ENCODE results near the gene UBE4B.
"Not testable (repeated sequence)": the region's sequence is repeated elsewhere in the genome, so short reads cannot be mapped to it uniquely, and the experiment has no call there.

The UBE4B gene

GRCh38 chr1:10032590-10033358 is at the start of gene UBE4B:
Gene UBE4B (plus strand): TSS chr1:10032958. CDS start chr1:10033671, 713 bp downstream.
- H3K27ac Mint-ChIP-seq: peak within 1 kb of the TSS; percentile 98 to 99
- H3K9me3 Mint-ChIP-seq: no peaks in the 10 kb centered on the region
- DNase-seq (peak; percentile 99 to 100), ATAC-seq (peak; percentile 98)
- H3K4me3 Mint-ChIP-seq: peak within 1 kb of the TSS; percentile 85 to 98
- H3K4me1 Mint-ChIP-seq: peaks cover 29% of the 10 kb centered on the region
- H3K27me3 Mint-ChIP-seq: no peaks in the 10 kb centered on the region

GRCh38 chr1:9984253-9984652 is 48.5 kb upstream of the UBE4B start:
- Mint-ChIP-seq H3K27ac (no peak overlapping the region), H3K4me1 (no peaks in the 10 kb centered on the region), H3K4me3 (no peak overlapping the region), H3K9me3 (no peaks in the 10 kb centered on the region), H3K27me3 (no peaks in the 10 kb centered on the region)
- DNase-seq (no peak), ATAC-seq (no peak)

DNA sequence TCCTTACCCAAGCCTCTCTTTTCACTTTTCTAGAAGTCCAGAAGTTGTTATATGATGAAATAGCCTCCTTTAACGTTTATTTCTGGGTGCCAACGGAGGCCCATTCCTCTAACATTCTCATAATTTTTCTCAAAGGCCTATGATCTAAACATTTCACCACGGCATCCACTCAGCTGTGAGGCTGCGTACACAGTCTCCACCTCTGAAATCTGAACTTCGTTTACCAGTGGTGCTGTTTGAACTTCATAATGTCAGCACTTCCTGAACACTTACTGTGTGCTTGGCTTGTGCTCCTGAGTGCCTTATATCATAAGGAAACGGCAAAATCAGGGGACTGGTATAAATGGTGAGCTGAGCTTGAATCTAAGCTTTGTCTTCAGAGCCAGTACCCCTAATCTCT is 47.8 kb upstream of the UBE4B start:
- ATAC-seq: no peak
- H3K4me3 Mint-ChIP-seq: no peak overlapping the region
- no peak for DNase-seq
- H3K27ac Mint-ChIP-seq: no peak overlapping the region
- no peaks in the 10 kb centered on the region for H3K27me3 Mint-ChIP-seq
- no peaks in the 10 kb centered on the region for H3K9me3 Mint-ChIP-seq
- no peaks in the 10 kb centered on the region for H3K4me1 Mint-ChIP-seq

- ATAC-seq: no peak
- no peak overlapping the region for H3K4me3 Mint-ChIP-seq
- H3K27me3 Mint-ChIP-seq: peaks cover 13% of the 10 kb centered on the region
- no peak overlapping the region for H3K27ac Mint-ChIP-seq
- H3K9me3 Mint-ChIP-seq: no peaks in the 10 kb centered on the region
- H3K4me1 Mint-ChIP-seq: no peaks in the 10 kb centered on the region
- DNase-seq: no peak
These were observed 43.0 kb upstream of the UBE4B start for GRCh38 chr1:9989773-9990172.

GRCh38 chr1:9990944-9991343 is 41.8 kb upstream of the UBE4B start:
- H3K4me3 Mint-ChIP-seq: no peak overlapping the region
- no peaks in the 10 kb centered on the region for H3K9me3 Mint-ChIP-seq
- no peak for DNase-seq
- no peak overlapping the region for H3K27ac Mint-ChIP-seq
- H3K27me3 Mint-ChIP-seq: peaks cover 18% of the 10 kb centered on the region
- H3K4me1 Mint-ChIP-seq: no peaks in the 10 kb centered on the region
- ATAC-seq: no peak

GRCh38 chr1:9992910-9993309 is 39.8 kb upstream of the UBE4B start:
- ATAC-seq: no peak
- Mint-ChIP-seq H3K4me3 (no peak overlapping the region), H3K9me3 (no peaks in the 10 kb centered on the region), H3K4me1 (peaks cover 13% of the 10 kb centered on the region), H3K27me3 (peaks cover 36% of the 10 kb centered on the region), H3K27ac (no peak overlapping the region)
- DNase-seq: no peak

DNA sequence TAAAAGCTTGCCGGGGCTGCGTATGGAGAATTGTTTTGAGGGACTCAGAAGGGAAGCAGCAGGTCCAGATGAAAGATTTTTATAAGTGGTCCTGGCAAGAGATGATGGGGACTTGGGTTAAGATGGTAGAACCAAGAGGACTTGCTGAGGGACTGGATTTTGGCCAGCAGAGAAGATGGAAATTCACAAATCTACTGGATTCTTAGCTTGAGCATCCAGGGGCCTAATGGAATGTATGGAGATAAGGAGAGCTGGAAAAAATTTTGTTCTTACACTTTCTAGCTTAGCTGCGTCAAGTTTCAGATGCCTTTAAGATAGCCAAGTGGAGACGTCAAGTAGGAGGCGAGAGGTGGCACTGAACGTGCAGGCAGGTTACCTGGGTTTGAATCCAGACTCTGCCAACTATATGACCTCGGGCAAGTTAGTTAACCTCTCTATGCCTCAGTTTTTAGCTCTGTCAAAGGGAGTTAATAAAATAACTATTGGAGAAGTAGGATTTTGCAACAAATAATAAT is 39.1 kb upstream of the UBE4B start:
- Mint-ChIP-seq H3K27ac (no peak overlapping the region), H3K4me3 (no peak overlapping the region), H3K9me3 (no peaks in the 10 kb centered on the region), H3K4me1 (peaks cover 18% of the 10 kb centered on the region), H3K27me3 (peaks cover 43% of the 10 kb centered on the region)
- ATAC-seq: no peak
- DNase-seq: no peak

DNA sequence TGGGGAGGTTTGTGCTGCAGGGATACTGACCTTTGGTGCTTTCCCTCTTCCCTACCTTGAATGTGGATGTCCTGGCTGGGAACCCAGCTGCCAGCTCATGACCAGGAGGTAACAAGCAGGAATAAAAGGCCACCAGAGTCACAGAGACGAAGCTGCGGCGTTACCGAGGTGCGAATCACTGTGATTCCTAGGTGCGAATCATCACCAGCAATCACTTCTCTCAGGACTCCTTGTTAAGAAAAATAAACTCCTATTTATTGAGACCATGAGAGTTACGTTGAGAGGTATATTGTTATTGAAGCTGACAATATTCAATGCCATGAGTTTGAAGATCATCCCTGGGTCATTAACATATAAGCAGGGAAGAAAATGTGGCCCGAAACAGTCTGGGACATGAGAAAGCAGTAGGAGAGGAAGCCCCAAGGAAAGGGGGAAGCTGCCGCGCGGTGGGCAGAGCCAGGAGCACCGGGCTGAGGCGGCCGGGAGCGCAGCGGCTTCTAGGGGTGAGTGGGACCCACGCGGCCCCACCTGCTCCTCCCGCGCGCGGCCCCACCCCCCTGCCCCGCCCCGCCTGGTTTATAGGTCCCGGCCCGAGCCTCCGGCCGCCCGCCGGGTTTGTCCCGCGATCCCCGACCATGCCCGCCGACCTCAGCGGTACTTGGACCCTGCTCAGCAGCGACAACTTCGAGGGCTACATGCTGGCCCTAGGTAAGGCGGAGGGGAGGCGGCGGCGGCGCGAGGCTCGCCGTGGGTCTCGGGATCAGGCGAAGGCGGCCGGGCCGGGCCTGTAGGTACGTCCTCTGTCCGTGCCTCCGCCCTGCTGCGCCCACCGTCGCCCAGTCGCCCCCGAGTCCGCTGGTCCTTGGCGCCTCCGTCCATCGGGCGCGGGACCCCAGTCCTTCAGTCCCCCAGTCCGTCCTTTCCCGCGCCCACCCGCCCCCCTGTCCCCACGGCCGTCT is 35.9 kb upstream of the UBE4B start, which contains the start of gene RBP7:
RBP7 (plus strand) TSS at position 605 of the 959 bp plus-strand sequence; CDS start at position 636, 31 bp downstream.
- Mint-ChIP-seq H3K4me1 (peaks cover 18% of the 10 kb centered on the region), H3K27me3 (peaks cover 59% of the 10 kb centered on the region), H3K4me3 (peak within 1 kb of the TSS; percentile 81 to 82), H3K9me3 (no peaks in the 10 kb centered on the region), H3K27ac (peak within 1 kb of the TSS in 1 of 2 donors; percentile 72)
- peak; percentile 28 for ATAC-seq
- DNase-seq: peak in 1 of 2 donors; percentile 6

- H3K4me1 Mint-ChIP-seq: peaks cover 18% of the 10 kb centered on the region
- ATAC-seq (no peak), DNase-seq (no peak)
- no peak overlapping the region for H3K27ac Mint-ChIP-seq
- H3K27me3 Mint-ChIP-seq: peaks cover 48% of the 10 kb centered on the region
- H3K4me3 Mint-ChIP-seq: no peak overlapping the region
- H3K9me3 Mint-ChIP-seq: no peaks in the 10 kb centered on the region
These were observed 31.6 kb upstream of the UBE4B start for GRCh38 chr1:10001016-10001665.

DNA sequence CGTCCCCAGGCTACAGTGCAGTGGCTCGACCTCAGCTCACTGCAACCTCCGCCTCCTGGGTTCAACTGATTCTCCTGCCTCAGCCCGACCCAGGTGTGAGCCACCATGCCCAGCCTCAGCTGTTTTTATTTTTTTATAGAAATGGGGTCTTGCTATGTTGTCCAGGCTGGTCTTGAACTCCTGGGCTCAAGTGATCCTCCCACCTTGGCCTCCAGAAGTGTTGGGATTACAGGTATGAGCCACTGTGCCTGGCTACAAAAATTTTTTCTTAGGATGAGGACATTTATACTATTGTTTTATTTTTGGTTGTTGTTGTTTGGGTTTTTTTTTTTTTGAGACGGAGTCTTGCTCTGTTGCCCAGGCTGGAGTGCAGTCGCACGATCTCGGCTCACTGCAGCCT is 27.5 kb upstream of the UBE4B start:
- H3K4me3 Mint-ChIP-seq, ATAC-seq, DNase-seq, H3K4me1 Mint-ChIP-seq, H3K27ac Mint-ChIP-seq, H3K9me3 Mint-ChIP-seq: not testable (repeated sequence)
- peaks cover 17% of the 10 kb centered on the region for H3K27me3 Mint-ChIP-seq

GRCh38 chr1:10007169-10007568 is 25.6 kb upstream of the UBE4B start:
- Mint-ChIP-seq H3K4me1 (no peaks in the 10 kb centered on the region), H3K27ac (no peak overlapping the region), H3K4me3 (no peak overlapping the region), H3K9me3 (no peaks in the 10 kb centered on the region), H3K27me3 (peaks cover 8% of the 10 kb centered on the region)
- ATAC-seq: no peak
- DNase-seq: no peak

DNA sequence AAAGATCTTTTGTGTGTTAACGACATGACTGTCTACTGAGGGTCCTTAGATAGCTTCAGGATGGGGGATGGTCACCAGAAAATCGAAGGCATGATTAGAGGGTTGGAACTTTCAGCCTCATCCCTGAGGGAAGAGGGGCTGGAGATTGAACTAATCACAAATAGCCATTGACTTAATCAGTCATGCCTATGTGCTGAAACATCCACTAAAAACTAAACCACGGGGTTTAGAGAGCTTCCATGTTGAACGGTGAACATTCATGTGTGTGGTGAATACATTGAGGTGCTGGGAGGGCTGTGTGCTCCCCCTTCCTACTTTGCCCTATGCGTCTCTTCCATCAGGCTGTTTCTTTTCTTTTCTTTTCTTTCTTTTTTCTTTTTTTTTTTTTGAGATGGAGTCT is 18.7 kb upstream of the UBE4B start:
- DNase-seq (no peak), ATAC-seq (no peak)
- H3K27me3 Mint-ChIP-seq: no peaks in the 10 kb centered on the region
- H3K4me1 Mint-ChIP-seq: peaks cover 3% of the 10 kb centered on the region
- H3K4me3 Mint-ChIP-seq: no peak overlapping the region
- H3K9me3 Mint-ChIP-seq: no peaks in the 10 kb centered on the region
- H3K27ac Mint-ChIP-seq: peak overlapping the region in 1 of 2 donors; percentile 33

GRCh38 chr1:10019561-10019960 is 13.2 kb upstream of the UBE4B start:
- no peak for ATAC-seq
- H3K27me3 Mint-ChIP-seq: no peaks in the 10 kb centered on the region
- H3K27ac Mint-ChIP-seq: no peak overlapping the region
- no peak for DNase-seq
- peaks cover 7% of the 10 kb centered on the region for H3K4me1 Mint-ChIP-seq
- no peaks in the 10 kb centered on the region for H3K9me3 Mint-ChIP-seq
- H3K4me3 Mint-ChIP-seq: no peak overlapping the region

- H3K27me3 Mint-ChIP-seq: no peaks in the 10 kb centered on the region
- no peaks in the 10 kb centered on the region for H3K9me3 Mint-ChIP-seq
- H3K4me1 Mint-ChIP-seq: peaks cover 7% of the 10 kb centered on the region
- no peak for ATAC-seq
- no peak overlapping the region for H3K27ac Mint-ChIP-seq
- no peak for DNase-seq
- no peak overlapping the region for H3K4me3 Mint-ChIP-seq
These were observed 12.7 kb upstream of the UBE4B start for GRCh38 chr1:10020086-10020485.

- H3K9me3 Mint-ChIP-seq, ATAC-seq, H3K27ac Mint-ChIP-seq, H3K27me3 Mint-ChIP-seq, DNase-seq, H3K4me1 Mint-ChIP-seq, H3K4me3 Mint-ChIP-seq: not testable (repeated sequence)
These were observed 12.1 kb upstream of the UBE4B start for GRCh38 chr1:10020678-10021077.
